ENCODE results near the gene WDR81. TPM values are rescaled to one million over a fixed set of nuclear protein-coding genes. Genes with fewer than 3 reads are reported as not detected.
A peak's percentile ranks its signal among the peaks of the same experiment; 100 is the strongest.
"Not testable (repeated sequence)": the region's sequence is repeated elsewhere in the genome, so short reads cannot be mapped to it uniquely, and the experiment has no call there.

Gene WDR81
- total RNA-seq, 1 donor from 2014 or later = 7.6 TPM

DNA sequence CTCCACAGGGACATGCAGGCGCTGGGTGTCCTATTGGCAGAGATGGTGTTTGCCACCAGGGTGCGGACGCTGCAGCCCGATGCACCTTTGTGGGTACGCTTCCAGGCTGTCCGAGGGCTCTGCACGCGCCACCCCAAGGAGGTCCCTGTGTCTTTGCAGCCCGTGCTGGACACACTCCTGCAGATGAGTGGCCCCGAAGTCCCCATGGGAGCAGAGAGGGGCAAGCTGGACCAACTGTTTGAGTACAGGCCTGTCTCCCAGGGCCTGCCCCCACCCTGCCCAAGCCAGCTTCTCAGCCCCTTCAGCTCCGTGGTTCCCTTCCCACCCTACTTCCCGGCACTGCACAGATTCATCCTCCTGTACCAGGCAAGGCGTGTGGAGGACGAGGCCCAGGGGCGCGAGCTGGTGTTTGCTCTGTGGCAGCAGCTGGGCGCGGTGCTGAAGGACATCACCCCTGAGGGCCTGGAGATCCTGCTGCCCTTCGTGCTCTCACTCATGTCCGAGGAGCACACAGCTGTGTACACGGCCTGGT lies 2.8 kb downstream of the WDR81 start:
- intact Hi-C loops (cut with micrococcal nuclease) = no loop called here
- DNase-seq = no peak
- ATAC-seq = no peak

DNA sequence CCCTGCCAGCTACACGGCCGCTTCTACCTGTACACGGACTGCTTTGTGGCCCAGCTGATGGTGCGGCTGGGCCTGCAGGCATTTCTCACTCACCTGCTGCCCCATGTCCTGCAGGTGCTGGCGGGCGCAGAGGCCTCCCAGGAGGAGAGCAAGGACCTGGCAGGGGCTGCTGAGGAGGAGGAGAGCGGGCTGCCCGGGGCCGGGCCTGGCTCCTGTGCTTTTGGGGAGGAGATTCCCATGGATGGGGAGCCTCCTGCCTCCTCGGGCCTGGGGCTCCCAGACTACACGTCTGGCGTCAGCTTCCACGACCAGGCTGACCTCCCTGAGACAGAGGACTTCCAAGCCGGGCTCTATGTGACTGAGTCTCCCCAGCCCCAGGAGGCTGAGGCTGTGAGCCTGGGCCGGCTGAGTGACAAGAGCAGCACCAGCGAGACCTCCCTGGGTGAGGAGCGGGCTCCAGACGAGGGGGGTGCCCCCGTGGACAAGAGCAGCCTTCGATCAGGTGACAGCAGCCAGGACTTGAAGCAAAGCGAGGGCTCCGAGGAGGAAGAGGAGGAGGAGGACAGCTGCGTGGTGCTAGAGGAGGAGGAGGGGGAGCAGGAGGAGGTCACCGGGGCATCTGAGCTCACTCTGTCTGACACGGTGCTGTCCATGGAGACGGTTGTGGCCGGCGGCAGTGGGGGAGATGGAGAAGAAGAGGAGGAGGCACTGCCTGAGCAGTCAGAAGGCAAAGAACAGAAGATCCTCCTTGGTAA lies 3.5 kb downstream of the WDR81 start:
- intact Hi-C loops (cut with micrococcal nuclease) = no loop called here
- ATAC-seq (no peak), DNase-seq (no peak)

DNA sequence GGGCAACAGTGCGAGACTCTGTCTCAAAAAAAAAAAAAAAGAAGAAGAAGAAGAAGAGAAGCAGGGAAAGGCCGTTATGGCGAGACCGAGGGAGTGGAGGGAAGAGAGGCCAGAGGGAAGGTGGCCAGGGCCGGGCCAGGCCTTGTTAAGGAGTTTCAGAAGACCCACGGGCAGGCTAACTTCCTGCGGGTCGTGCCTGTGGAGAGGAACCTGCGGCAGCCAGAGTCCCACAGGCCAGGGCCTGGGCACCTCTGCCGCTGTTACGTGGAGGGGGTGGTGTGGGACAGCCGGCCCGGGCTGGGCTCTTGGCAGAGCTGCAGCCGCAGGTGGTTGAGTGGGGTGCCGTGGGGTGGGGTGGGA lies 5.4 kb downstream of the WDR81 start:
- DNase-seq (peak; percentile 59), ATAC-seq (peak; percentile 49)
- intact Hi-C loops (cut with micrococcal nuclease) = no loop called here

DNA sequence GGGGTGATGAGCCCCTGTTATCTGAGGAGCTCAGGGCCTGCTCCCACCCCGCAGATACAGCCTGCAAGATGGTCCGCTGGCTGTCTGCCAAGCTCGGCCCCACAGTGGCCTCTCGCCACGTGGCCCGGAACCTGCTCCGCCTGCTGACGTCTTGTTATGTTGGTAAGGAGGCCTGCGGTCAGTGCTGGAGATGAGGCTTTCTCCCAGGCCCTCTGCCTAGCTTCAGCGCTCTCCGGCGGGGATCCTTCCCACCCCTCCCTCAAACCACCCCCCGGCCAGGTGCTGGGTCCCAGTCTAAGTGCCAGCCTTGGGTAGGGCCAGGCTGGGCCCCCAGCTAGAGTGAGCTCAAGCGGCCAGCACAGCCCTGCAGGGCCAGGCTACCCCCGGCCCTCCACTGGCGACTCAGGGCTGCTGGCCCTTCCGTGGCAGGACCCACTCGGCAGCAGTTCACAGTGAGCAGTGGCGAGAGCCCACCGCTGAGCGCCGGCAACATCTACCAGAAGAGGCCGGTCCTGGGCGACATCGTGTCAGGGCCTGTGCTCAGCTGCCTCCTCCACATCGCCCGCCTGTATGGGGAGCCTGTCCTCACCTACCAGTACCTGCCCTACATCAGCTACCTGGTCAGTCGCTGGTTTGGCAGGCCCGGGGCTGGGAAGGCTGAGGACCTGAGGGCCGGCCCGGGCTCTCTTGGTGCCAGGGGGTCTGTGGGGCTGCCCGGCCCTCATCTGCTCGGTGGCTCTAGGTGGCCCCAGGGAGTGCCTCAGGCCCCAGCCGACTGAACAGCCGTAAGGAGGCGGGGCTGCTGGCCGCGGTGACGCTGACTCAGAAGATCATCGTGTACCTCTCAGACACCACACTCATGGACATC lies 6.1 kb downstream of the WDR81 start:
- DNase-seq = peak; percentile 93
- intact Hi-C loops (cut with micrococcal nuclease) = no loop called here
- peak; percentile 86 for ATAC-seq

DNA sequence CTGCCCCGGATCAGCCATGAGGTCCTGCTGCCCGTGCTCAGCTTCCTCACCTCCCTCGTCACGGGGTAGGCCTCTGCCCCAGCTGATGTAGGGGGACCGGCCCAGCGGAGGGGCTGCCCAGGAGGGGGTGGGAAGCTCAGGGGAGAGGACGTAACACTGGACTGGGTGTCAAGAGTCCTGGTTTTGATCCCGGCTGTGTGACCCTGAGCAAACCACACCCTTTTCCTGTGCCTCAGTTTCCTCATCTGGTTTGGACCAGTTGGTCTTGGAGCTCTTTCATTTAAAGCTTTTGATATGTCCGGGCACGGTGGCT lies 6.6 kb downstream of the WDR81 start:
- ATAC-seq (no peak), DNase-seq (no peak)
- intact Hi-C loops (cut with micrococcal nuclease) = no loop called here

DNA sequence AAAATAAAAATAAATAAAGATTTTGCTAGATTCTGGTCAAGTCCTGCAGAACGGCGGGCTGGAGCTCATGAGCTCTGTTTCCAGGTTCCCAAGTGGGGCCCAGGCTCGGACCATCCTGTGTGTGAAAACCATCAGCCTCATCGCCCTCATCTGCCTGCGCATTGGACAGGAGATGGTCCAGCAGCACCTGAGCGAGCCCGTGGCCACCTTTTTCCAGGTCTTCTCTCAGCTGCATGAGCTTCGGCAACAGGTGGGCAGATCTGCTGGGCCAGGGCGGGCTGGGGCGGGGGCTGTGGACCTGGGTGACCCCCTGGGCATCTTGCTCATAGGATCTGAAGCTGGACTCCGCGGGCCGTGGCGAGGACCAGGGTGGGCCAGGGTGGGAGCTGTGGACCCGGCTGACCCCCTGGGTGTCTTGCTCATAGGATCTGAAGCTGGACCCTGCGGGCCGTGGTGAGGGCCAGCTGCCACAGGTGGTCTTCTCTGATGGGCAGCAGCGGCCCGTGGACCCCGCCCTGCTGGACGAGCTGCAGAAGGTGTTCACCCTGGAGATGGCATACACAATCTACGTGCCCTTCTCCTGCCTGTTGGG lies 7.8 kb downstream of the WDR81 start:
- ATAC-seq = no peak
- intact Hi-C loops (cut with micrococcal nuclease) = no loop called here
- no peak for DNase-seq

DNA sequence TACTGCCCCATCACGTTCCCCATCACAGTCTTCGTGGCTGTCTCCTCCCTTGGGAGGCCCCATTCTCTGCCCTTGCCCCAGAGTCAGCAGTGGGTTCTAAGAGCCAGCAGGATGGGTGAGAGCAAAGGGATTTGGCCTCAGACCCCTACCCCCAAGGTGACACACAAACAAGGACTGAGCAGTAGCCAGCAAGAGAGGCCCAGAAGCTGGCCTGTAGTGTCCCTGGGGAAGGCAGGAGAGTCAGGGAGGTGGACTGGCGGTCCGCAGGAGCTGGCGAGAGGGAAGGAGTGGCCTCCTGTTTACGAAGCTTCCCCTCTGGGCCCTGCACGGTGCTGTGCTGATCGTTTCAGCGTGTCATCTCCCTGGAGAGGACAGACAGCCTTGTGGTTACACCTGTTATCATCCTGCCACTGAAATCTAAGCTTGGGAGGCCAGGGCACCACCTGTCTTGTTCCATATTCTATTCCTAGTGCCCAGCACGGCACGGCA lies 8.4 kb downstream of the WDR81 start:
- ATAC-seq (no peak), DNase-seq (no peak)
- intact Hi-C loops (cut with micrococcal nuclease) = no loop called here

DNA sequence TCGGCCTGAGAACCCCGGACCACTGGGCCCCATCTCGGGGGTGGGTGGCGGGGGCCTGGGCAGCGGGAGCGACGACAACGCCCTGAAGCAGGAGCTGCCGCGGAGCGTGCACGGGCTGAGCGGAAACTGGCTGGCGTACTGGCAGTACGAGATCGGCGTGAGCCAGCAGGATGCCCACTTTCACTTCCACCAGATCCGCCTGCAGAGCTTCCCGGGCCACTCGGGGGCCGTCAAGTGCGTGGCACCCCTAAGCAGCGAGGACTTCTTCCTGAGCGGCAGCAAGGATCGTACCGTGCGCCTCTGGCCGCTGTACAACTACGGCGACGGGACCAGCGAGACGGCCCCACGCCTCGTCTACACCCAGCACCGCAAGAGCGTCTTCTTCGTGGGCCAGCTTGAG lies 9.3 kb downstream of the WDR81 start:
- intact Hi-C loops (cut with micrococcal nuclease) = no loop called here
- ATAC-seq = no peak
- no peak for DNase-seq

DNA sequence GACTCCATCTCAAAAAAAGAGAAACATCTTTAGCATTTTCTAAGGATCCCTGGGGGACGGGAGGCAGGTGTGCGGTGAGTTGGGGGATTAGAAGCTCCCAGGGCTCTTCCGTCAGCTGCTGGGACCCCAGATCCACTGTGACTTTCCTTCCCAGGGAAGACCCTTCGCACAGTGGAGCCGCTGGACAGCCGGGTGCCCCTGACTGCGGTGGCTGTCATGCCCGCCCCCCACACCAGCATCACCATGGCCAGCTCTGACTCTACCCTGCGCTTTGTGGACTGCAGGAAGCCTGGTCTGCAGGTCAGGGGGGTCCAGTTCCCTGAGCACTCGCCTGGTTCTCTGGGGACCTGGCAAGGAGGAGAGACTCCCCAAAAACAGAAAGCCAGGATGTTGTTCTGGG lies 10.9 kb downstream of the WDR81 start:
- ATAC-seq = no peak
- intact Hi-C loops (cut with micrococcal nuclease) = no loop called here
- DNase-seq = no peak

DNA sequence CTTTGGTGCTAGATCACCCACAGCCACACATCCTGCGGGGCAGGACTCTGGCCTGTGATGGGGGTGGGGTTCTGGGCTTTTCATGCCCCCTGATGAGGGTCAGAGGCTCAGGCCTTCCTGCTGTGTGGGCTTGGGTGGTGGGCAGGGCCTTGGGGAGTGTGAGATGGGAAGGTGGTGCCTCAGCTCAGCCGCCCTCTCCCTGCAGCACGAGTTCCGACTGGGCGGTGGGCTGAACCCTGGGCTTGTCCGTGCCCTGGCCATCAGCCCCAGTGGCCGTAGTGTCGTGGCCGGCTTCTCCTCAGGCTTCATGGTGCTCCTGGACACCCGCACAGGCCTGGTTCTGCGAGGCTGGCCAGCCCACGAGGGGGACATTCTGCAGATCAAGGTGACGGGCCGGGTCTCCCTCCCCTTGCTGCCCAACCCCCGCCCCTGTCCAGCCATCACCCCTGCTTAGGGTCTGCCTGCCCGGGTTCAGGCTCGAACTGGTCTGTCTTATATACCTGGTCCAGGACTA lies 11.4 kb downstream of the WDR81 start:
- ATAC-seq (no peak), DNase-seq (no peak)
- intact Hi-C loops (cut with micrococcal nuclease) = no loop called here

DNA sequence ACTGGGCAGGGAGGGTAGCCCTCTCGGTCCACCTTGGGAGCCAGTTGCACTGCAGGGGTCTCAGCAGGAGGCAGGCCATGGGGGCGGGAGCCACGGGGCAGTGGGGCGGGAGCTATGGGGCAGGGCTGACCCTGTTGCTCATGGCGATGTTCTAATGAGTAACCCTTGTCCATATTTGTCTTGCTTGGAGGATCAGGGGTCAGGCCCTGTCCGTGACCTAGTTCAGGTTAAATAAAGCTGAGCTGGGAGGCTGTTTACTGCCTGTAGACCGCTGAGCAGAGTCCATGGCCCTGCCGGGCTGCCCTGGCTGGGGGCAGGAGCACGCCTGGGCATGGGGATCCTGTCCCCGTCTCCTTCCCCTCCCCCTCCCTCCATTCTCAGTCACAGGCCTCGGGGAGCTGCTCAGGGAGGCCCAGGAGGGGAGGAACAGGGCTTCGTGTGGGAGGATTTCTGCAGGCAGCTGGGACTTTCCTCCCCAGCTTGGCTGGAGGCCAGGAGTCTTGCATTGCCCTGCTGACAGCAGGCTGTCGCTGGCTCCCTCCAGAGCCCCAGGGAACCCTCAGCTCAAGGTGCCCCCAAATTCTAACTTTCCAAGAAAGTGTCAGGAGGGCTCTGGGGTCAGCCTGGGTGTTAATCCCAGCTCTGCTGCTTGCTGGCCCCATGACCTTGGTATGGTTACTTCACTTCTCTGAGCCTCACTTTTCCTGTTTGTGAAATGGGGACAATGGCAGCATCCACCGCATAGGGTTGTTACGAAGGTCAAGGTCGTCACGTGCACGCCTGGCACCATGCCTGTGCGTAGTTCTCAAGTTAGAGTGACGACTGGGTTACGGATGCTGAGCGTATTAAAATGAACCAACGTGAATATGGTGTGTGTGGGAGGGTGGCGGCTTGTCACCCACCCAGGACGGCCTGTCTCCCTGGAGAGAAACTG lies 12.1 kb downstream of the WDR81 start:
- intact Hi-C loops (cut with micrococcal nuclease) = no loop called here
- peak; percentile 74 for ATAC-seq

DNA sequence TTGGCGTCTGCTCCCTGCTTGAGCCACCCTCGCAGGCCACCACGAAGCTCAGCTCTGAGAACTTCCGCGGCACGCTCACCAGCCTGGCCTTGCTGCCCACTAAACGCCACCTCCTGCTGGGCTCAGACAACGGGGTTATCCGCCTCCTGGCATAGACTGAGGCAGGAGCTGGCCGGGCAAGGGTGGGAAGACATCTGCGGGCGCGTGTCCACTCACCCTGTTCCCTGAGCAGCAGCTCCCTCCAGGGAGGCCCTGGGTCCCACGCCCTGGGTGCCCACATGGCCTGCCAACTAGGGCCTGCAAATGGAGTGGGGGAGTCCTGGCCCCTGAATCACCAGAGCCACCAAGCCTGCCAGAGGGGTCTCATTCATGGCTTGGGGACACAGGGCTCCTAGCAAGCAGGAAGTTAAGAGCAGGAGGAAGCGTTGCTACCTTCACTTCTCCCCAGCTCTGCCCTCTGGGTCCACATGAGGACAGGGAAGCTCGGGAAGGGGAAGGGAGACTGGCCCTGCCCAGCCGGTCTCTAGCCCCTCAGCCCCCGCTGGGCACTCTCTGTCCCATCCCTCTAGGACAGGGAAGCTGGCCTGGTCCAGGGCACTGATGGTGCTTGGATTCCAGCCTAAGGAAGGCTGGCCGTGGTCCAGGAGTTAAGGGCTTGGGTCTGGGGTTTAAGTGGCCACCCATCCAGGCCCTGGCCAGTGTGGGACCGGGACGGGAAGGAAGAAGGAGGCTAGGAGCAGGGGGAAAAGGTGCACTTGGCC lies 13.2 kb downstream of the WDR81 start:
- intact Hi-C loops (cut with micrococcal nuclease) = no loop called here
- DNase-seq (peak; percentile 66), ATAC-seq (peak; percentile 69)

More for the DNA sequence above, 12.1 kb downstream of the WDR81 start:
- peak; percentile 81 for DNase-seq

DNA sequence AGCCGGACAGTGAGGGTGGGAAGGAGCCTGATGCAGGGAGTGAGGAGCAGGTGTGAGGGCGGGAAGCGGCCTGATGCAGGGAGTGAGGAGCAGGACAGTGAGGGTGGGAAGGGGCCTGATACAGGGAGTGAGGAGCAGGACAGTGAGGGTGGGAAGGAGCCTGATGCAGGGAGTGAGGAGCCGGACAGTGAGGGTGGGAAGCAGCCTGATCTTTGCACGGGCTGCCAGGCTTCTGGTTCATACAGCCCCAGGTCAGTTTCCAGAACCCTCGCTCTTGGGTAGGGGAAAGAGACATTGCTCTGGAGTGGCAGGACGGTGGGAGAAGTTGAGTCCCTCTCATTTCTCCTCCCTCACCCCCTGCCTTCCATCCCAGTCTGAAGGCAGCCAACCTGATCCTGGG lies 17.4 kb downstream of the WDR81 start:
- intact Hi-C loops (cut with micrococcal nuclease); ATAC-seq; DNase-seq: not testable (repeated sequence)

DNA sequence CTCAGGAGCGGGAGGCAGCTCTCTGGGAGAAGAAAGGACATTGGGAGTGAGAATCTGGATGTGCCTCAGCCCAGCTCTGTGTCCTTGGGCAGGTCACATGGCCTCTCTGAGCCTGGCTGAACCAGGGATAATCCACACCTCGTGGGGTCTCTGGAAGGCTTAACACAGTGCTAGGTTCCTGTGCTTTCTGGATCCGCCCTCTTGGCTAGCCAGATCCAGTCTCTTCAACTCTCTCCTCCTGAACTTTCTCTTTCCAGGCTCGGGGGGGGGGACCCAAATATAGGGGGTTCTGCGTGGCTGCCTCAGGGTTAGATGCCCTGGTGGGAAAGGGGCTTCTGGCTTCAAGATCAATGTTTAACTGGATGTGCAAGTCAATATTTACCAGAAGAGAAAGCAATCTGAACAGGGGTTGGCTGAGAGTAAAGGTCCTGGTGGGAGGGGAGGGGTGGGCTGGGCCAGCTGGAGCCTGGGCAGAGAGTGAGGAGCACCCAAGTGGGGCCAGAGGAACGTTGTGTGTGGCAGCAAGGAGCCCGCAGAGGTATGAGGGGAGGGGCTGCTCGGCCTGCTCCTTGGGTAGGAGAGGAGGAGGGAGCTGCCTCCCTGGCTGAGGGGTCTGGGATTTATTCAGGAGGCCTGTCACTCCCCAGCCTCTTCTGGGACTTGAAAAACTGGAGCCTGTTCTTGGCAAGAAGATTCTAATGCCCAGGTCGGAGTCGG lies 18.0 kb downstream of the WDR81 start, which contains the start of gene SERPINF2:
Gene SERPINF2, plus strand, starts transcription at position 501 of the 717 bp plus-strand sequence. CDS start 2,125 bp downstream, outside the sequence.
- no peak for ATAC-seq
- intact Hi-C loops (cut with micrococcal nuclease) = no loop called here
- no peak for DNase-seq

DNA sequence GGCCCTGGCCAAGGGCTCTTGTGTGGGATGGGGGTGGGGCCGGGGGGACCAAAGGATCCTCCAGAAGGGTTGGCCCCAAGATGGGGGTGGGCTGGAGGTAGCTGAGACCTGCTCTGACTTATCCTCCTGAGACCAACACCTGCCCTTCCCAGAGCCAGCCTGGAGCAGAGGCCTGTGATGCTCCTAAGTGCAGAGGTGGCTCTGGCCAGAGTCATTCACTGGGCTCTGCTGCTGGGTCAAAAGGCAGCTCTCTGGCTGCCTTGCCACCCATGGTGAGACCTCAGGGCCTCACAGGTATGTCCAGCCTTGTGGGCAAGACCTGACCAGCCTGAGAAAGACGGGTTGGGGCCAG lies 18.6 kb downstream of the WDR81 start:
- ATAC-seq (no peak), DNase-seq (no peak)
- intact Hi-C loops (cut with micrococcal nuclease) = no loop called here

DNA sequence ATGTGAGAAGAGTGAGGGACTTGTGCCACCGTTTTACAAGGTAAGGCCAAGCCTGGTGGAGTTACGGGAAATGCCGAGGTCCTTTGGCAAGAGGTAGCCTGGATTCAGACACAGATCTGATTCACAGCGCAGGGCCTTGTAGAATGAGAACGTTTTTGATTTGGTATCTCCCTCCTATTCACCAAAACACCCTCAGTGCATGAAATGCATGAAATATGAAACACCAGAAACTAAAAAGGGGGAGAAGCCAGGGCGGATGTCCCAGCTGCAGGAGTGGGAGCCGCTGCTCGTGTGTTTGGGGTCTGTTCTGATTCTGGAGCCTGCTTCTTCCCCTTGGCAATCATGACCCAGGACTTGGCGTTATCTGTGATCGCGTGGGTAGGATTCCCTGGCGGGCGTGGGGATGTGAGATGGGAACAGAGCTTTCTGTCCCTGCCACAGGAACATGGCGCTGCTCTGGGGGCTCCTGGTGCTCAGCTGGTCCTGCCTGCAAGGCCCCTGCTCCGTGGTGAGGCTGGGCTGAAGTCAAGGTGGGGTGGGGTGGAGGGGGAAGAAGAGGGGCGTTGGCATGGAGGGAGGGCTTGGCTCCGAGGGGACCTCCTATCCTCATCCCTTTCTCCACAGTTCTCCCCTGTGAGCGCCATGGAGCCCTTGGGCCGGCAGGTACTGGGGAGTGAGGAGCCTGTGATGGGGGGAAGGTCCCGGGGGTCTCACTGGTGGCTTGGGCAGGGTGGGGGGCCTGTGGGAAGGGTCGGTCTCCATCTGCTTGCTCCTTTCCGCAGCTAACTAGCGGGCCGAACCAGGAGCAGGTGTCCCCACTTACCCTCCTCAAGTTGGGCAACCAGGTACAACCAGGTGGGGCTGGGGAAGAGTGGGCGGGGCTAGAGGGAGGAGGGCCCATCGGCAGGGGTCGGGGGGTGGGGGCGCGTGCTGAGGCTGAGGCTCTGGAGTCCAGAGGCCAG lies 20.3 kb downstream of the WDR81 start:
- peak; percentile 31 for ATAC-seq
- intact Hi-C loops (cut with micrococcal nuclease) = no loop called here
- no peak for DNase-seq

Data from left ventricle myocardium superior (tissue), 1 donor.